Activated naive CD4-positive, alpha-beta T cell treated with anti-CD3 and anti-CD28 coated beads, Interleukin-2, amount 50 U/mL, for 72 hours (primary cell): ENCODE data around the gene CRY1. TPM values are rescaled to one million over a fixed set of nuclear protein-coding genes. Genes with fewer than 3 reads are reported as not detected.
"Not testable (repeated sequence)": the region's sequence is repeated elsewhere in the genome, so short reads cannot be mapped to it uniquely, and the experiment has no call there.

Source experiments
- ATAC-seq, 2 donors: fragments of 150-1000 bp; cut with Tn5 transposase; 2 replicates each; pipeline ENCODE4 v1.10.0; 2021; ENCODE audit warnings: mild to moderate bottlenecking in 2 of 2, moderate library complexity in 2 of 2
- DNase-seq, 2 donors: peaks; one replicate each; pipeline ENCODE4 v3.0.0; 2021 to 2022; ENCODE audit warnings: low spot score in 2 of 2
- H3K27ac Mint-ChIP-seq, 2 donors: one replicate each; pipeline ENCODE4 v1.8.0; 2022; ENCODE audit warnings: mild to moderate bottlenecking in 2 of 2, mixed read lengths in 2 of 2
- H3K36me3 Mint-ChIP-seq, 2 donors: one replicate each; pipeline ENCODE4 v1.8.0; 2022; ENCODE audit warnings: mixed read lengths in 2 of 2
- H3K9me3 Mint-ChIP-seq, 2 donors: one replicate each; pipeline ENCODE4 v1.8.0; 2022; ENCODE audit warnings: mixed read lengths in 2 of 2
- total RNA-seq, 2 donors: library from RNA; stranded (reverse); gene quantifications; one replicate each; pipeline ENCODE4 v1.2.3, GENCODE V29; 2022

Gene CRY1
- total RNA-seq, 2 donors from 2014 or later, result 12.6 to 32.8 TPM

GRCh38 chr12:107115119-107115518, 21.8 kb upstream of the CRY1 start:
- ATAC-seq (no peak), DNase-seq (no peak)
- no peak overlapping the region for H3K27ac Mint-ChIP-seq
- H3K36me3 Mint-ChIP-seq, result no peaks in the 10 kb centered on the region
- no peaks in the 10 kb centered on the region for H3K9me3 Mint-ChIP-seq

DNA sequence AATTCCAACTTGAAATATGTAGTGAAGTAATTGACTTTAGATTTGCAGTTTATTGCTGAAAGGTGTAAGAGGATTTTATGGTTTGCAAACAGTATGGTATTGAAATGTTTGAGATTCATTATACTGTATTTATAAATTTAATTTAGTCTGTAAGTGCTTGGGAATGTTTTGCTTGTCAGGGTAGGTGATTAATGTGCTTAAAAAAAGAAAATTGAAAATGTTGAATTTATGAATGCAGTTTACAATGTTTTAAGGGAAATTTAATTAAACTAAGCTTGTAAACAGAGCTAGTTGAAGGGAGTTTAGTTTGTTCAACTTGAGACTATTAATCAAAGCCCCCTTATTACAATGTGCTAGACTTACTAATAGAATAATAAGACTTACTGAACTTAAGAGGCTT, 18.0 kb upstream of the CRY1 start:
- DNase-seq, result no peak
- no peaks in the 10 kb centered on the region for H3K9me3 Mint-ChIP-seq
- no peak for ATAC-seq
- H3K36me3 Mint-ChIP-seq, result no peaks in the 10 kb centered on the region
- no peak overlapping the region for H3K27ac Mint-ChIP-seq

- DNase-seq, result no peak
- Mint-ChIP-seq H3K36me3 (no peaks in the 10 kb centered on the region), H3K9me3 (no peaks in the 10 kb centered on the region), H3K27ac (no peak overlapping the region)
- no peak for ATAC-seq
These were observed 16.7 kb upstream of the CRY1 start for GRCh38 chr12:107109726-107110719.

DNA sequence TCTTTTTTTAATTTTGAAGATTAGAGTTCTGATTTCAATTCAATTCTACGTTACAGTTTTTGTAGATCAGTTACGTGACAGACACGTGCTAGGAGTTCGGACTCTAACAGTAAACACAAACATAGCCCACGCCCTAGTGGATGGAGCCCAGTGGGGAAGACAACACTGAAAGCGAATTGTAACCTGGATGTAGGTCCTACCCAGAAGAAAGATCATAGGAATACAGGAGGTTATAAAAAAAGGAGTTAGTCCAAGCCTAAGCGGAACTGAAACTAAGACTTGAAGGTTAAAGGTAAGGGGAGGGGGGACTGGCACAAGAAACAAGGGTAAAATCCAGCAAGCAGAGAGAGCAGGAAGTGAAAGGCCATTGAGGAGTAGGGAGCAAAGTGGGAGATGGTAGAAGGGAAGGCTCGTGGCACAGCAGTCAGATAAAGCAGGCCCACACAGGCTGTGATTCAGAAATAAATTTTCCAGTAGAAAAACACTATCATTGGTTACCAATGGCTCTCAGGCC, 15.7 kb upstream of the CRY1 start:
- no peaks in the 10 kb centered on the region for H3K9me3 Mint-ChIP-seq
- ATAC-seq (no peak), DNase-seq (no peak)
- H3K36me3 Mint-ChIP-seq, result no peaks in the 10 kb centered on the region
- H3K27ac Mint-ChIP-seq, result no peak overlapping the region

GRCh38 chr12:107108366-107108765, 15.0 kb upstream of the CRY1 start:
- ATAC-seq, result not testable (repeated sequence)

GRCh38 chr12:107107381-107107780, 14.0 kb upstream of the CRY1 start:
- ATAC-seq (no peak), DNase-seq (no peak)
- no peaks in the 10 kb centered on the region for H3K36me3 Mint-ChIP-seq
- H3K9me3 Mint-ChIP-seq, result no peaks in the 10 kb centered on the region
- H3K27ac Mint-ChIP-seq, result no peak overlapping the region

More at GRCh38 chr12:107108366-107108765, 15.0 kb upstream of the CRY1 start:
- not testable (repeated sequence) for H3K27ac Mint-ChIP-seq, H3K9me3 Mint-ChIP-seq, DNase-seq, H3K36me3 Mint-ChIP-seq

- no peak for ATAC-seq
- H3K27ac Mint-ChIP-seq, result no peak overlapping the region
- no peaks in the 10 kb centered on the region for H3K36me3 Mint-ChIP-seq
- H3K9me3 Mint-ChIP-seq, result no peaks in the 10 kb centered on the region
- no peak for DNase-seq
These were observed 13.1 kb upstream of the CRY1 start for GRCh38 chr12:107106241-107107025.

- ATAC-seq (peak in 1 of 2 donors; percentile 20), DNase-seq (no peak)
- Mint-ChIP-seq H3K27ac (no peak overlapping the region), H3K9me3 (no peaks in the 10 kb centered on the region), H3K36me3 (no peaks in the 10 kb centered on the region)
These were observed 12.0 kb upstream of the CRY1 start for GRCh38 chr12:107105410-107105703.

GRCh38 chr12:107103516-107103915, 10.2 kb upstream of the CRY1 start:
- ATAC-seq (no peak), DNase-seq (no peak)
- no peaks in the 10 kb centered on the region for H3K9me3 Mint-ChIP-seq
- no peak overlapping the region for H3K27ac Mint-ChIP-seq
- no peaks in the 10 kb centered on the region for H3K36me3 Mint-ChIP-seq

GRCh38 chr12:107103097-107103496, 9.7 kb upstream of the CRY1 start:
- H3K27ac Mint-ChIP-seq, result no peak overlapping the region
- ATAC-seq, result no peak
- no peaks in the 10 kb centered on the region for H3K36me3 Mint-ChIP-seq
- DNase-seq, result no peak
- no peaks in the 10 kb centered on the region for H3K9me3 Mint-ChIP-seq

DNA sequence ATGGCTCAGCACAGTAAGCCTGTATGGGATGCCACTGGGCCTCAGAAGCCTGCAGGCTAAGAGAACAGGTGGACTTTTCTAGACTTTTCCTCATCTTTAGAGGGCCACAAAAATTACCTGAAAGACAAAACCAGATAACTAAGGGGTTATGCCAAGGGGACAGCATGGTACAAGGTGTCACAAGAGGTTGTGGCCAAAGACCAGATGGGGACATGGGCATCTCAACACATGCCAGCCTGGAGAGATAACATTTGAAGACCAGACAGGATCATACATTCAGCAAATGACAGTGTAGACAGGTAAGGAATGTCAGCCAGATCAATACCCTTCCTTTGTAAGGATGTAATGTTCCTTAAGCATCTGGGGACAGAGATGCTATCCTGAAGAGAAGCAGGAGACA, 8.9 kb upstream of the CRY1 start:
- Mint-ChIP-seq H3K9me3 (peaks cover 0 to 2% of the 10 kb centered on the region in 2 donors), H3K27ac (no peak overlapping the region), H3K36me3 (no peaks in the 10 kb centered on the region)
- ATAC-seq (no peak), DNase-seq (no peak)

DNA sequence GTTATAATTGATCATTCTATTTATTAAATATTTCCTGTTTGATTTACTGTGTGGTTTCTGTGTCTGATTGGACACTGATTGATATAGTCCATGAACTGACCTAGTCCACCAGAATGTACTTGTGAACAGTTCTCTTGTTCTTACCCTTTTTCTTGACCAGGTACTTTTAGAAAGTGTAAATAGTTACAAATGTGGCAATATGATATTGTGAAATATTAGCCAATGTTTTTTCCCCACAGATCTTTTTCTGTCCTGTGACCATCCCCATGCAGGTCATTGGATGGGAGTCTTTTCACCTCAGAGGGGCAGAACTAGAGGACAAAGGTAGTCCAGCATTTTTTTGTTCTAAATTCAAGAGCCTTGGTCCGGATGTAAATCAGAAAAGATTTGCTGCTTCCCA, 8.3 kb upstream of the CRY1 start:
- H3K9me3 Mint-ChIP-seq, result peaks cover 0 to 8% of the 10 kb centered on the region in 2 donors
- ATAC-seq (no peak), DNase-seq (no peak)
- no peaks in the 10 kb centered on the region for H3K36me3 Mint-ChIP-seq
- H3K27ac Mint-ChIP-seq, result no peak overlapping the region

- Mint-ChIP-seq H3K27ac (no peak overlapping the region), H3K9me3 (peaks cover 0 to 15% of the 10 kb centered on the region in 2 donors), H3K36me3 (peaks cover 0 to 10% of the 10 kb centered on the region in 2 donors)
- DNase-seq, result no peak
- no peak for ATAC-seq
These were observed 6.6 kb upstream of the CRY1 start for GRCh38 chr12:107099917-107100316.

DNA sequence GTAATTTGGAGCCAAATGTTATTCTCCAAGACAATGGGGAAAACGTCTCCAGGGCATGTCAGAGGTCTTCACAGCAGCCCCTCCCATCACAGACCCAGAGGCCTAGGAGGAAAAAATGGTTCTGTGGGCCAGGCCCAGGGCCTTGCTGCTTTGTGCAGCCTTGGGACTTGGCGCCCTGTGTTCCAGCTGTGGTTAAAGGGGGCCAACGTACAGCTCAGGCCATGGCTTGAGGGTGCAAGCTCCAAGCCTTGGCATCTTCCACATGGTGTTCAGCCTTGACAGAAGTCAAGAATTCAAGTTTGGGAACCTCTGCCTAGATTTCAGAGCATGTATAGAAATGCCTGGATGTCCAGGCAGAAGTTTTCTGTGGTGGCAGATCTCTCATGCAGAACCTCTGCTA, 3.2 kb upstream of the CRY1 start:
- no peak overlapping the region for H3K27ac Mint-ChIP-seq
- ATAC-seq (no peak), DNase-seq (no peak)
- H3K36me3 Mint-ChIP-seq, result peaks cover 0 to 10% of the 10 kb centered on the region in 2 donors
- peaks cover 0 to 15% of the 10 kb centered on the region in 2 donors for H3K9me3 Mint-ChIP-seq

- ATAC-seq, result no peak
These were observed 767 bp upstream of the CRY1 start for GRCh38 chr12:107094183-107094448.

GRCh38 chr12:107092669-107093416, 506 bp downstream of the CRY1 start:
- H3K36me3 Mint-ChIP-seq, result peaks cover 0 to 10% of the 10 kb centered on the region in 2 donors
- ATAC-seq (peak; percentile 53 to 60), DNase-seq (peak; percentile 66 to 77)
- peaks cover 0 to 15% of the 10 kb centered on the region in 2 donors for H3K9me3 Mint-ChIP-seq
- H3K27ac Mint-ChIP-seq, result no peak overlapping the region

More at GRCh38 chr12:107094183-107094448, 767 bp upstream of the CRY1 start:
- H3K9me3 Mint-ChIP-seq, result peaks cover 0 to 15% of the 10 kb centered on the region in 2 donors
- H3K27ac Mint-ChIP-seq, result peak overlapping the region in 1 of 2 donors; percentile 99
- peaks cover 0 to 10% of the 10 kb centered on the region in 2 donors for H3K36me3 Mint-ChIP-seq
- DNase-seq, result no peak
